HEK293 (cell line): ENCODE results near the gene STAT2.

Source experiments
- AEBP2 ChIP-seq: fragments of 450-650 bp; formaldehyde crosslinking; IDR thresholded peaks from 2 replicates; pipeline ENCODE4 v1.5.1; 2016; ENCODE audit warnings: missing biosample characterization, missing genetic modification characterization, borderline replicate concordance
- FEZF1 ChIP-seq: fragments of 450-650 bp; formaldehyde crosslinking; IDR thresholded peaks from 2 replicates; pipeline ENCODE4 v1.5.1; 2016; ENCODE audit warnings: missing biosample characterization, missing genetic modification characterization
- INSM2 ChIP-seq: fragments of 450-650 bp; formaldehyde crosslinking; IDR thresholded peaks from 2 replicates; pipeline ENCODE4 v1.5.1; 2016; ENCODE audit warnings: missing biosample characterization, missing genetic modification characterization
- KLF8 ChIP-seq: fragments of 450-650 bp; formaldehyde crosslinking; IDR thresholded peaks from 2 replicates; pipeline ENCODE4 v1.5.1; 2016; ENCODE audit warnings: missing biosample characterization, missing genetic modification characterization
- OSR2 ChIP-seq: fragments of 450-650 bp; formaldehyde crosslinking; IDR thresholded peaks from 2 replicates; pipeline ENCODE4 v1.5.1; 2016; ENCODE audit warnings: missing biosample characterization, missing genetic modification characterization
- SP3 ChIP-seq: fragments of 450-650 bp; formaldehyde crosslinking; IDR thresholded peaks from 2 replicates; pipeline ENCODE4 v1.5.1; 2016; ENCODE audit warnings: missing biosample characterization, missing genetic modification characterization
- ZBTB17 ChIP-seq: fragments of 450-650 bp; formaldehyde crosslinking; IDR thresholded peaks from 2 replicates; pipeline ENCODE4 v1.5.1; 2016; ENCODE audit warnings: missing biosample characterization, missing genetic modification characterization
- ZBTB21 ChIP-seq: fragments of 450-650 bp; formaldehyde crosslinking; IDR thresholded peaks from 2 replicates; pipeline ENCODE4 v1.5.1; 2017; ENCODE audit warnings: missing biosample characterization, missing genetic modification characterization
- ZBTB48 ChIP-seq: fragments of 450-650 bp; formaldehyde crosslinking; IDR thresholded peaks from 2 replicates; pipeline ENCODE4 v1.5.1; 2016; ENCODE audit warnings: missing biosample characterization, missing genetic modification characterization
- ZFHX2 ChIP-seq: fragments of 450-650 bp; formaldehyde crosslinking; conservative IDR thresholded peaks from 2 replicates; pipeline ENCODE4 v1.5.1; 2016; ENCODE audit warnings: missing biosample characterization, missing genetic modification characterization
- ZFP3 ChIP-seq: fragments of 450-650 bp; formaldehyde crosslinking; IDR thresholded peaks from 2 replicates; pipeline ENCODE4 v1.5.1; 2016; ENCODE audit warnings: low read depth, missing biosample characterization, missing genetic modification characterization
- ZFP41 ChIP-seq: fragments of 450-650 bp; formaldehyde crosslinking; IDR thresholded peaks from 2 replicates; pipeline ENCODE4 v1.5.1; 2016; ENCODE audit warnings: missing biosample characterization, missing genetic modification characterization, borderline replicate concordance
- ZFP69B ChIP-seq: fragments of 450-650 bp; formaldehyde crosslinking; IDR thresholded peaks from 2 replicates; pipeline ENCODE4 v1.5.1; 2016; ENCODE audit warnings: missing biosample characterization, missing genetic modification characterization
- ZIC2 ChIP-seq: fragments of 450-650 bp; formaldehyde crosslinking; IDR thresholded peaks from 2 replicates; pipeline ENCODE4 v1.5.1; 2016; ENCODE audit warnings: missing biosample characterization, missing genetic modification characterization
- ZNF133 ChIP-seq: fragments of 450-650 bp; formaldehyde crosslinking; IDR thresholded peaks from 2 replicates; pipeline ENCODE4 v1.5.1; 2016; ENCODE audit warnings: missing biosample characterization, missing genetic modification characterization
- ZNF169 ChIP-seq: fragments of 450-650 bp; formaldehyde crosslinking; IDR thresholded peaks from 2 replicates; pipeline ENCODE4 v1.5.1; 2016; ENCODE audit warnings: missing biosample characterization, missing genetic modification characterization
- ZNF214 ChIP-seq: fragments of 450-650 bp; formaldehyde crosslinking; IDR thresholded peaks from 2 replicates; pipeline ENCODE4 v1.5.1; 2017; ENCODE audit warnings: missing biosample characterization, mild to moderate bottlenecking, missing genetic modification characterization, borderline replicate concordance
- ZNF341 ChIP-seq: fragments of 450-650 bp; formaldehyde crosslinking; IDR thresholded peaks from 2 replicates; pipeline ENCODE4; 2016; ENCODE audit warnings: low read depth, missing biosample characterization, missing genetic modification characterization
- ZNF362 ChIP-seq: fragments of 450-650 bp; formaldehyde crosslinking; IDR thresholded peaks from 2 replicates; pipeline ENCODE4 v1.5.1; 2016; ENCODE audit warnings: missing biosample characterization, missing genetic modification characterization
- ZNF37A ChIP-seq: fragments of 450-650 bp; IDR thresholded peaks from 2 replicates; pipeline ENCODE4 v1.5.1; 2018; ENCODE audit warnings: missing biosample characterization, missing genetic modification characterization
- ZNF433 ChIP-seq: fragments of 450-650 bp; formaldehyde crosslinking; IDR thresholded peaks from 2 replicates; pipeline ENCODE4 v1.5.1; 2016; ENCODE audit warnings: missing biosample characterization, missing genetic modification characterization, low read depth
- ZNF549 ChIP-seq: fragments of 450-650 bp; IDR thresholded peaks from 2 replicates; pipeline ENCODE4 v1.5.1; 2018; ENCODE audit warnings: missing biosample characterization, missing genetic modification characterization, mild to moderate bottlenecking, inconsistent platforms, moderate library complexity
- ZNF596 ChIP-seq: fragments of 450-650 bp; IDR thresholded peaks from 2 replicates; pipeline ENCODE4 v1.5.0; 2018; ENCODE audit warnings: missing biosample characterization, mild to moderate bottlenecking, missing genetic modification characterization, moderate library complexity
- ZNF626 ChIP-seq: fragments of 450-650 bp; sonication (Bioruptor Pico); formaldehyde crosslinking; IDR thresholded peaks from 2 replicates; pipeline ENCODE4 v1.5.1; 2018; ENCODE audit warnings: missing biosample characterization, missing genetic modification characterization, inconsistent platforms
- ZNF660 ChIP-seq: fragments of 450-650 bp; IDR thresholded peaks from 2 replicates; pipeline ENCODE4 v1.5.1; 2018; ENCODE audit warnings: missing biosample characterization, mild to moderate bottlenecking, missing genetic modification characterization
- ZNF830 ChIP-seq: fragments of 450-650 bp; IDR thresholded peaks from 2 replicates; pipeline ENCODE4 v1.5.0; 2018; ENCODE audit warnings: missing biosample characterization, missing genetic modification characterization, low read depth, mild to moderate bottlenecking, moderate library complexity
- TF ChIP-seq, protein P1 (sequence below): fragments of 450-650 bp; formaldehyde crosslinking; IDR thresholded peaks from 2 replicates; pipeline ENCODE4 v1.5.1; 2016; ENCODE audit warnings: missing biosample characterization, missing genetic modification characterization
- TF ChIP-seq, protein P2 (sequence below): fragments of 450-650 bp; formaldehyde crosslinking; IDR thresholded peaks from 2 replicates; pipeline ENCODE4 v1.5.1; 2017; ENCODE audit warnings: missing biosample characterization, mild to moderate bottlenecking, missing genetic modification characterization, moderate library complexity
- TF ChIP-seq, protein P3 (sequence below): fragments of 450-650 bp; formaldehyde crosslinking; IDR thresholded peaks from 2 replicates; pipeline ENCODE4 v1.5.1; 2017; ENCODE audit warnings: missing biosample characterization, missing genetic modification characterization

Gene STAT2

DNA sequence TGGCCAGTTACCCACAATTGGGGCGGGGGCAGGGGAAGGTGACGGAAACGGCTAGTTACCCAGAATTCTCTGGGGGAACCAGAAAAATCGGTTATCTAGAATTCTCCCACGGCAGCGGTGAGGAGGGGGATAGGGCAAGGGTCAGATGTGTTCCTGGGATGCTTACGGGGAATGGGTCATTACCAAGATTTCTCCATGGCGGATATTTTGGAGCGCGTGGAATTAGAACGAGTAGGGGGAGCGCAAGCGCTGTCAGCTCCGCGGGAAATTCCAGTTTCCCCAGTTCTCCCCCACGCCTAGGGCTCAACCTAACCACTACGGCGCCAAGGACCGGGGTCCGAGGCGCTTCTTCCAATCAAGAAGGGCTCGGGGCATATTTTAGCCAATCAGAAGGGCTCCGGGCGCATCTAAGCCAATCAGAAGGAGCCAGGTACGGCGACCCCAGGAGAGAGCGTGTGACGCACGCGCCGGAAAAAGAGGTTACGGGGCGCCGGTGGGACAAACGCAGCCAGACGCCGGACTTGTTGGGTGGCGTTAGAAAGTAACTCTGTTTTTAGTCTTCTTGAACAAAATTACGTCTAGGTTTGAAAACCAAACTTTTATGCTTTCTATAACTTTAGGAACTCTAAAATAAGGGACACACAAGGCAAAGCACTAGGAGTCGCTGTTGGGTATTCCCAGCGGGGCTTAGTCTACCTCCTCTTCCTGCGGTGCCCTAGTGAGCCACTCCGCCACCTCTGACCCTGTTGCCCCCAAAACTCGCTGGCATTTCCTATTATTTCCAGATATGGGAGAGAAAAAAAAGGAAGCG lies 26.0 kb downstream of the STAT2 start, which contains the start of gene PAN2 (continued):
- TF ChIP-seq ZNF596 (tag by site-specific recombination), result peak; percentile 88
- TF ChIP-seq ZFHX2 (tag by site-specific recombination), result no peak; the same call in none of the 2 replicates
- no peak for TF ChIP-seq INSM2 (tag by site-specific recombination)
- TF ChIP-seq ZNF214, result no peak
- no peak for TF ChIP-seq ZNF37A
- no peak for TF ChIP-seq ZNF433 (tag by site-specific recombination)
- TF ChIP-seq SP3 (tag by site-specific recombination), result peak; percentile 59
- no peak for TF ChIP-seq ZFP41 (tag by site-specific recombination)
- TF ChIP-seq ZBTB48 (tag by site-specific recombination), result no peak; the same call in 1 of the 2 replicates
- TF ChIP-seq, protein P1, sequence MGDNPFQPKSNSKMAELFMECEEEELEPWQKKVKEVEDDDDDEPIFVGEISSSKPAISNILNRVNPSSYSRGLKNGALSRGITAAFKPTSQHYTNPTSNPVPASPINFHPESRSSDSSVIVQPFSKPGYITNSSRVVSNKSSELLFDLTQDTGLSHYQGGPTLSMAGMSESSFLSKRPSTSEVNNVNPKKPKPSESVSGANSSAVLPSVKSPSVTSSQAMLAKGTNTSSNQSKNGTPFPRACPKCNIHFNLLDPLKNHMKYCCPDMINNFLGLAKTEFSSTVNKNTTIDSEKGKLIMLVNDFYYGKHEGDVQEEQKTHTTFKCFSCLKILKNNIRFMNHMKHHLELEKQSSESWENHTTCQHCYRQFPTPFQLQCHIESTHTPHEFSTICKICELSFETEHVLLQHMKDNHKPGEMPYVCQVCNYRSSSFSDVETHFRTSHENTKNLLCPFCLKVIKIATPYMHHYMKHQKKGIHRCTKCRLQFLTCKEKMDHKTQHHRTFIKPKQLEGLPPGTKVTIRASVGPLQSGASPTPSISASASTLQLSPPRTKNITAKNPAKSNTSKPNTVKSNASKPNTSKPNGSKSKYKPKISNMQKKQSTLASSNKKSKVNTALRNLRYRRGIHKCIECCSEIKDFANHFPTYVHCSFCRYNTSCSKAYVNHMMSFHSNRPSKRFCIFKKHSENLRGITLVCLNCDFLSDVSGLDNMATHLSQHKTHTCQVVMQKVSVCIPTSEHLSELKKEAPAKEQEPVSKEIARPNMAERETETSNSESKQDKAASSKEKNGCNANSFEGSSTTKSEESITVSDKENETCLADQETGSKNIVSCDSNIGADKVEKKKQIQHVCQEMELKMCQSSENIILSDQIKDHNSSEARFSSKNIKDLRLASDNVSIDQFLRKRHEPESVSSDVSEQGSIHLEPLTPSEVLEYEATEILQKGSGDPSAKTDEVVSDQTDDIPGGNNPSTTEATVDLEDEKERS (tag by site-specific recombination), result no peak
- TF ChIP-seq ZBTB21, result peak; percentile 53; the same call in 1 of the 2 replicates
- no peak for TF ChIP-seq ZNF626 (tag by site-specific recombination)
- TF ChIP-seq ZFP69B, result no peak; the same call in 1 of the 2 replicates
- TF ChIP-seq ZNF549 (tag by site-specific recombination), result no peak
- TF ChIP-seq ZNF169 (tag by site-specific recombination), result no peak
- no peak for TF ChIP-seq ZNF133 (tag by site-specific recombination)
- TF ChIP-seq ZNF362 (tag by site-specific recombination), result no peak
- TF ChIP-seq, protein P2, sequence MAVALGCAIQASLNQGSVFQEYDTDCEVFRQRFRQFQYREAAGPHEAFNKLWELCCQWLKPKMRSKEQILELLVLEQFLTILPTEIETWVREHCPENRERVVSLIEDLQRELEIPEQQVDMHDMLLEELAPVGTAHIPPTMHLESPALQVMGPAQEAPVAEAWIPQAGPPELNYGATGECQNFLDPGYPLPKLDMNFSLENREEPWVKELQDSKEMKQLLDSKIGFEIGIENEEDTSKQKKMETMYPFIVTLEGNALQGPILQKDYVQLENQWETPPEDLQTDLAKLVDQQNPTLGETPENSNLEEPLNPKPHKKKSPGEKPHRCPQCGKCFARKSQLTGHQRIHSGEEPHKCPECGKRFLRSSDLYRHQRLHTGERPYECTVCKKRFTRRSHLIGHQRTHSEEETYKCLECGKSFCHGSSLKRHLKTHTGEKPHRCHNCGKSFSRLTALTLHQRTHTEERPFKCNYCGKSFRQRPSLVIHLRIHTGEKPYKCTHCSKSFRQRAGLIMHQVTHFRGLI (tag by site-specific recombination), result no peak; the same call in 1 of the 2 replicates
- TF ChIP-seq OSR2 (tag by site-specific recombination), result no peak
- peak; percentile 50; the same call in 1 of the 2 replicates for TF ChIP-seq ZIC2 (tag by site-specific recombination)
- peak; percentile 74 for TF ChIP-seq ZNF660
- no peak for TF ChIP-seq FEZF1 (tag by site-specific recombination)
- TF ChIP-seq, protein P3, sequence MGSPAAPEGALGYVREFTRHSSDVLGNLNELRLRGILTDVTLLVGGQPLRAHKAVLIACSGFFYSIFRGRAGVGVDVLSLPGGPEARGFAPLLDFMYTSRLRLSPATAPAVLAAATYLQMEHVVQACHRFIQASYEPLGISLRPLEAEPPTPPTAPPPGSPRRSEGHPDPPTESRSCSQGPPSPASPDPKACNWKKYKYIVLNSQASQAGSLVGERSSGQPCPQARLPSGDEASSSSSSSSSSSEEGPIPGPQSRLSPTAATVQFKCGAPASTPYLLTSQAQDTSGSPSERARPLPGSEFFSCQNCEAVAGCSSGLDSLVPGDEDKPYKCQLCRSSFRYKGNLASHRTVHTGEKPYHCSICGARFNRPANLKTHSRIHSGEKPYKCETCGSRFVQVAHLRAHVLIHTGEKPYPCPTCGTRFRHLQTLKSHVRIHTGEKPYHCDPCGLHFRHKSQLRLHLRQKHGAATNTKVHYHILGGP (tag by site-specific recombination), result no peak
- no peak for TF ChIP-seq ZNF830
- no peak for TF ChIP-seq AEBP2 (tag by site-specific recombination)
- TF ChIP-seq ZNF341 (tag by site-specific recombination), result peak; percentile 98
- TF ChIP-seq KLF8 (tag by site-specific recombination), result peak; percentile 51; the same call in 1 of the 2 replicates
- TF ChIP-seq ZBTB17 (tag by site-specific recombination), result peak; percentile 89
- TF ChIP-seq ZFP3 (tag by site-specific recombination), result no peak
